GM21360 (cell line): ENCODE data around the gene DHX36.
A peak's percentile ranks its signal among the peaks of the same experiment; 100 is the strongest.

ENCODE experiments used
- ATAC-seq: cut with Tn5 transposase; IDR thresholded peaks from one replicate; pipeline ENCODE4 v1.9.1; 2021; ENCODE audit warnings: mild to moderate bottlenecking, moderate library complexity; ENCODE audit not compliant: unreplicated experiment

The DHX36 gene

GRCh38 chr3:154294016-154294415 lies 30.3 kb downstream of the DHX36 start:
- no peak for ATAC-seq

DNA sequence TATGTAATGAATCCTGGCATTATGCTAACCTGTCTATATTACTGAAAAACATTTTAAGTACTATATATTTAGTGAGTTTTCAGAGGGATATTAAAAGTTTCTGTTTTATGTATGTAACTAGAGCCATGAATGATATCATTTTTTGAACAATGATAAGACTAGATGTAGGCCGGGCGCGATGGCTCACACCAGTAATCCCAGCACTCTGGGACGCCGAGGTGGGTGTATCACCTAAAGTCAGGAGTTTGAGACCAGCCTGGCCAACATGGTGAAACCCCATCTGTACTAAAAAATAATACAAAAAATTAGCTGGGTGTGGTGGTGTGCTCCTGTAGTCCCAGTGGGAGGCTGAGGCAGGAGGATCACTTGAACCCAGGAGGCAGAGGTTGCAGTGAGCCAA lies 34.1 kb downstream of the DHX36 start:
- no peak for ATAC-seq

- no peak for ATAC-seq
These were observed 39.1 kb downstream of the DHX36 start for GRCh38 chr3:154285221-154285620.

DNA sequence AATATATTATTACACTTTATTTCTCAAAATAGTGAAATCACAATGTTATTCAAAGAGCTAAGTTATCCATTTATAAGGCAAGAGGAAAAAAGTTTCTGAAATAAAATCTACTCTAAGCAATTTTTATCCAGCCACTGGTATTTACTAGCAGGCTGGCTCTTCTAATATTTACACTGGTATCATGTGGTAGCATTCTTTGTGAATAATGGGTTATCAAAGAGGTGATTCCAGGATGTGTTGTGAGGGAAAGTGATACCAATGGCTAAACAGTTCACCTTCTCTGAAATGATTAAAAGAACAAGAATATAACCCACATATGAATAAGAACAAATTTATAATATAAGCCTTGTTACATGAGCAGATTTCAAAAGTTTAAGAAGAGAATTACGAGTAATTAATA lies 44.1 kb downstream of the DHX36 start:
- ATAC-seq, result no peak

DNA sequence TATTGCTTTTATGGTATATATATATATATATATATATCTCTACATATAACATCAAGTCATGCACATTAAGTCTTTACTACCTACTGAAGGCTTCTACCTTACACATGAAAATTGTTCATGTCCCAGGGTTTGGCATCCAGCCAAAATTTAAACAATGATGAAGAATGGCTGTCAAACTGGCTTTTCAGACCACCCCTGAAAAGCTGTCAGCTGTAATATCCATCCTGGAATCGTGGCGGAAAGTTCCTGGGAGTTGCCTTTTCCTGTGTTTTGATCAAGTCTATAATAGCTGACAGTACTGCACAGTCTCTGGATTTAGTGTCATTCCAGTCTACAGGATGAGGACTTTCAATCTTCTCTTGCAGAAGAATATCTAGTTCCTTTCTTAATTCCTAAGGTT lies 48.3 kb downstream of the DHX36 start:
- no peak for ATAC-seq

DNA sequence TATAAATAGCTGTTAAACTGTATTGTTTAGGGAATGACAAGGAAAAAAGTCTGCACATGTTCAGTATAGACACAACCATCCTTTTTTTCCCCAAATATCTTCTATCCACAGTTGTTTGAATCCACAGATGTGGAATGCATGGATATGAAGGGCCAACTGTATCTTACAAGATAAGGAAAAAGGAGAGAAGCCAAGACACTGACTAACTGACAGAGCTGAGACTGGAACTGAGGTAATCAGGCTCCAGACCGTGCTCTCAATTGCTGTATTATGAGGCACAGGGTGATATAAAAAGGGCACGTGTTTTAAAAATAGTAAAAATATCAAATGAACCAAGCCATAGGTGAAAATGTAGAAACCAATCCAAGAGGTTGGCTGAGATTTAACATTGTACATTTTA lies 49.0 kb downstream of the DHX36 start:
- no peak for ATAC-seq

DNA sequence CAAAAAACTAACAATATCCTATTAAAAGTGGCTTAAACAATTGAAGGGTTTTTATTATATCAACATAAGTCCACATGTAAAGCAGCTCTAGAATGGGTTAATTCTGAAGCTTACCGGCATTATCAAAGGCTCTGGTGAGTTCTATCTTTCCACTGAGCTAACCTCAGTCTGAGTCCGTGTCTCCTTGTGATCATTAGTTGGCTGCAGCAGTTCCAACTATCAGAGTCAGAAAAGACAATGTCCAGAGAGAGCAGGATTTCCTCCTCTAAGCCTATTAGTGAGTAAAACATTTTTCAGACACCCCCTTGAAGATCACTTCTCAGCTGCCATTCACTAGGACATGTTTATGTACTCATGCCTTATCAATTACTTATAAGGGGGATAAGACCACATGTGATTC lies 49.9 kb downstream of the DHX36 start:
- ATAC-seq, result no peak

- ATAC-seq, result no peak
These were observed 50.9 kb downstream of the DHX36 start for GRCh38 chr3:154273381-154273780.

GRCh38 chr3:154254527-154254926 lies 69.8 kb downstream of the DHX36 start:
- no peak for ATAC-seq

- ATAC-seq, result peak; percentile 99
These were observed 71.3 kb downstream of the DHX36 start for GRCh38 chr3:154252759-154253638.

- no peak for ATAC-seq
These were observed 72.7 kb downstream of the DHX36 start for GRCh38 chr3:154251610-154252009.

GRCh38 chr3:154250291-154250690 lies 74.0 kb downstream of the DHX36 start:
- no peak for ATAC-seq

DNA sequence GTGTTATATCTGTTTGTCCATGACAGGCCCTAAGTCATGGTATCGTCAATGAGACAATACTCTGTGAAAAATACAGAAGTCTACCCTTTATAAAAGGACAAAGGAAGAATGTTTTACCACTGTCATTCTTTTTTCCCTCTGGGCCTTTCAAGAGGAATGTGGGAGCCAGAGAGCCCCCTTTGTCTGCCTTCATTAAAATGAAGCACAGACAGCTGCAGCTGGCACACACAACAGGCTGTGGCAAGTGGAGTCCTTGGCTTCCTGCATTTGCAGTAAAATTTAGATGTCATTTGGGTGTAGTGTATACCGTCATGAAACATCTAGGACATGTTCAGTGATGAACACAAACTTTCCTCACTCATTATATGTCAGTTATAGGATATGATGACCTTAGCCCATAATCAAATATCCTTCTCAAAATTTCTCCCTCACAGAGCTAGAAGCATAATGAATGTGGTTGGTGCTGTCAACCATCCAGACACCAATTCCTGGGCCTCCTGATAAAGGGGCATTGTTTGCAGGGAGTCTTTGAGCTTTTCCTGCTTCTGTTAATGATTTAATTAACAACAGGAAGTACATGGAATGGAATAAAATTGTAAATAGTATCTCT lies 76.4 kb downstream of the DHX36 start:
- no peak for ATAC-seq

DNA sequence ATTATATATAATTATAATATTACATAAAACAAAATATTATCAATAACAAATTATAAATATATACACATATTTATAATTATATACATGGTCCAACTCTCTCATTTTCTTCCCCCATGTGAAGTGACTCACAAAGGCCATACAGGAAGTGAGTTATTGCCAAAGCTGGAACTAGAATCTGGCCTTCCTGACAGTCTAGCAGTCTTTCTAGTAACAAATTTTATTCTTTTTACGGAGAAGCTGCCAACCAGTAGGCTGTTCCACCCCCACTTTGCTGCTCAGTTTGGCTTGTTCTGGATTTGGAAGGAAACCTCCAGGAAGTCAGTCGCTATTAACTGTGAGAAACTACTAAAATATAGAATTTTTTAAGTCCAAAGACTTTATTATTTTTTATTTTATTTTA lies 79.6 kb downstream of the DHX36 start:
- ATAC-seq, result no peak

DNA sequence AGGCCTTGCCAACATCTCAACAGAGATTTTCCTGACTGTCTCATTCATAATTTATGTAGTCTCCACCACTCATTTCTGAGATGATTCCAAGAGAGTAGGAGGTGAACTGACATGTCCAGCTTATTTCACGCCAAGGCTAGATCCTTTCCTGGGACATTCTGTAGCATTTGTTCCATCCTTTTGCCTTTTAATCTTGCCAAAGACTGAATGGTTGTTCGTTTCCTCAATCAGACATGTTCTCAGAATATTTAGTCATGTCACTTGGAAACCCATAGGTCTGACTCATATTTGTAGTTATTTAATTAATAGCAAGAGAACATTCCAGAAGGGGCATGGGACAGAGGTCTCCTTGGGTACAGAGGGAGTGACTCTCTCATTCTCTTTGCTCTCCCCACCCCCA lies 80.9 kb downstream of the DHX36 start:
- no peak for ATAC-seq

- ATAC-seq, result no peak
These were observed 81.5 kb downstream of the DHX36 start for GRCh38 chr3:154242766-154243165.

DNA sequence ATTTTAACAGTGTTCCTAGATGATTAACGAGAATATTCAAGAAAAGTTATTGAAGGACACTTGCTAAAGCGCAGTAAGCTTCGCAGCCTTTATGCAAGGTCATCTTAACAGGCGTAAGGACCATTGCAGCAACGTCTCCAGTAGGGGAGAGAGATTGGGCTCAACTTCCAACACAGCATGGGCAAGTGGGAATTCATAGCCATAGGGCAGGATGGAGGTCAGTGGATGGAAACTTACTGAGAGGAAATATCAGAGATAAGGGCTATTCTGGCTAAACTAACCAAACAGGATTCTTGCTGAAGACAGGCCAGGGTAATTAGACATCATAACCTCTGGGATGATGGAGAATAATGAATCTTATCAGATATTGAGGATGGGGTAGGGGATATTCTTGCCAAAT lies 82.8 kb downstream of the DHX36 start:
- ATAC-seq, result no peak

DNA sequence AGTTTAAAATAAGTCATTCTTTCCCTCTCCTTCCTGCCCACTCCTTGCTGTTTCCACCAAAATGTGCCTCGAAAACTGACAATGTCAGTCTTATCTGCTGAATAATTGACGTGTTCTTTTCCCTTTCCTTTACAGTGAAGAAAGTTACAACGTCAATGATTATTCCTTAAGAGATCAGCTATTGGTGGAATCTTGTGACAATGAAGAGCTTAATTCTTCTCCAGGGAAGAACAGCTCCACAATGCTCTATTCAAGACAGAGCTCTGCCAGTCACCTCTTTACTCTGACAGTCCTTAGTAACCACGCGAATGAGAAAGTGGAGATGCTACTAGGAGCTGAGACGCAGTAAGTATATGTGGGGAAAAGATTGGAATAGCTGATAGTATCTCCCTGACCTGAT lies 84.1 kb downstream of the DHX36 start:
- ATAC-seq, result no peak

GRCh38 chr3:154236331-154236730 lies 88.0 kb downstream of the DHX36 start:
- no peak for ATAC-seq

DNA sequence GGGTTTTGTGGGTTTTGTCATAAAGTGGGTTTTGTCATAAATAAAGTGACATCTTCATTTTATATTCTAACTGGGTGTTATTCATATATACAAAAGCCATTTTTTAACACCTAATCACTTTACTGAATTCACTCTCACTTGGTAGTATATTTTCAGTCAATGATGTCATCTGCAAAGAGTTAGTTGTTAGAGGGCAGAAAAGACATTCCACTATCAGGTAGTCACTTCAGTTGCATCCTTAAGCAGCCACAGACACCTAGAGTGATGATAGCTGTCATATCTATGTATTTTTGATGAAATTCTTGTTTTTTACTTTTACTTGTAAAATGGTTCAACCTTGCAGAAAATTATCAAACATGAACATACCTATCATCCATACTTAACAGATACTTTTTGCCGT lies 89.0 kb downstream of the DHX36 start:
- no peak for ATAC-seq

- no peak for ATAC-seq
These were observed 95.1 kb downstream of the DHX36 start for GRCh38 chr3:154229217-154229590.

- no peak for ATAC-seq
These were observed 95.6 kb downstream of the DHX36 start for GRCh38 chr3:154228561-154229216.
